ENCODE measurements around the gene FOXI2.

The FOXI2 gene

DNA sequence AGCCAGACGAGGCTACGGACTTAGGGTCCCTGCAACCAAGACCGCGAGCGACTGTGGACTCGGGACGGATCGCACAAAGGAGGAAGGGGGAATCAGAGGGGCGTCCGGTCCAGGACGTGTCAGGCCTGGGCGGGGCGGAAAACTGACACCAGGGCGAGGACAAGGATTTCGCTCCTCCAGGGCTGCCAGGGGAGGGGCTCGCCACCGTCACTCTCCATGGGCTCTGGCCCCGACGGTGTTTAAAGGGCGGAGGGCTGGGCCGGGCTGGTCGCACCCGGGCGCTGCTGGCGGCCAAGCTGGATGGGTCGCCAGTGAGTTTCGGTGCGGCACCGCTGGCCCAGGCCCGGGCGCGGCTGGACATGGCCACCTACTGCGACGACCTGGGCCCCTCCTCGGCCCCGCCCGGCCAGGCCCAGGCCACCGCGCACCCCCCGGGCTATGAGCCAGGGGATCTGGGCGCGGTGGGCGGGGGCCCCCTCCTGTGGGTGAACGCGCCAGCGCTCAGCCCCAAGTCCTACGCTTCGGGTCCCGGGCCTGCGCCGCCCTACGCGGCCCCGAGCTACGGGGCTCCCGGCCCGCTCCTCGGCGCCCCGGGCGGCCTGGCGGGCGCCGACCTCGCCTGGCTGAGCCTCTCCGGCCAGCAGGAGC, at the start of gene FOXI2:
FOXI2 (plus strand) TSS at position 271 of the 648 bp plus-strand sequence; CDS start at position 360, 89 bp downstream.
- no peak for DNase-seq

DNA sequence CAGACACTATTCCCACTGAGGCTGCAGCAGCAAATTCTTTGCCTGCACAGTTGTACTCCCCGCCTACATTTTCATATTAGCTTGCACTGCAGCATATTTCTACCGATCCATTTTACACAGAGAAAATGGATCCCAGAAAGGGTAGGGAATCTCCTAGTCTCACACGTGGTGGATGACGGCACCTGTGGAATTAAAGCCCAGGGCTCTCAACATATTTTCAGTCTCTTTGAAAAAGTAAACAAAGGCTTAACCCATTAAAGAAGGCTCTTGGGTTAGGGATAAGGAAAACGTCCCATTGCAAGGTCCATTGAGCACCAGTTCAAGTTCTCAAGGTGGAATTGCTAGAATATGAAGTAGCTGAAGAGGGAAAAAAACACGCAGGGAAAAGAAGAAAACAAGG, 49.4 kb upstream of the FOXI2 start:
- no peak for DNase-seq

DNA sequence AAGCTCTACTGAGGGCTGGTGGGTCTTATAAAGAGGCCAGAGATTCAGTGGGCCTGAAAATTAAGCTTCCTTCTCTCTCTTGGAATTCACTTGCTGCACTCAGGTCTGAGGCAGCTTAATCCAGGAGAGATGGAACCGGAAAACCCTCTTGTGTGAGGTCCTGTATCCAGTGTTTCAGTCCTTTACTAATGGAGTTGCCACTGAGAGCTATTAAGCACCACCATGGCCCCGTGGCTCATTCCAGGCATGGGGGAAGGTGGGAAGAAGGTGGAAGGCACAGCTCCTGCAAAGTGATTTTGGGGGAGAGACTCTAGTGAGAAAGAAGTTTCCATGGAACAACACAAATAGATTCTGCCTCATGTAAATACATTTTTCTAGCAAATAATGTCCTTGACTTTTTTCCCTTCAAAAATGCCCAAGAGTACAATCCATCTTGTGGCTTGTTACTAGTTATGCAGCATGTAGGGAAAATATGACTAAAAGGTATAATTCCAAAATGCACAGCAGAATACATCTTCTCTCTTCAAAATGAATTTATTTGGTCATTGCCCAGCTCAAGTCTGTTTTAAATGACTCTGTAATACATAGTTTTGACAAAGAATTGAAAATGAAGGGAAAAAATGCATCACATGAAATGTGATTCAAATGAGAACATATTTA, 46.7 kb upstream of the FOXI2 start:
- no peak for DNase-seq

DNA sequence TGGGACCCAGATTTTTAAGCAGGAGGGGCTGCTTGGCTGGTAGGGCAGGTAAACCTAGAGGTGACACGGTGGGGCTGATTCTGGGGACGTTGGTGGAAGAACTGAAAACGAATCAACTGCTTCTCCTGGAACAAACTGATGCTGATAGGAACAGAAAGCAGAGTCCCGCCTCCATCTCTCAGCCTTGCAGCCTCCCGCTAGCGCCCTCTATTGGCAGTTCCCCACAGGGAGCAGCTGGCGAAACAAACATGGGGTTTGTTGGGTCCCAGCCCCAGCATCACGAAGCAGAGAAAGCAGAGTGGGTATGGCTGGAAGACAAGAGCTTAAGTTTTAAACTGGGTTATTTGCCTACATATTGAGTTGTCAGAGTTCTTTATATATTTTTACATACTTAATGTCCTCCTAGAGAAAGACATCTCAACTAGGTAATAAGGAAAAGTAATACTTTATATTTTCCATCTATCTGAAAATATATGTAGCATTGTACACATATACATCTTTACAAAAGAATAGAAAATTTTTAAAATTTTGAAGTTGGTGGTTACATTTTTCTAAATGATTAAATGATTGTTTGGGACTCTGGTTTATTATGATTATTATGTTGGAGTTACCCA, 42.3 kb upstream of the FOXI2 start:
- DNase-seq, result no peak

DNA sequence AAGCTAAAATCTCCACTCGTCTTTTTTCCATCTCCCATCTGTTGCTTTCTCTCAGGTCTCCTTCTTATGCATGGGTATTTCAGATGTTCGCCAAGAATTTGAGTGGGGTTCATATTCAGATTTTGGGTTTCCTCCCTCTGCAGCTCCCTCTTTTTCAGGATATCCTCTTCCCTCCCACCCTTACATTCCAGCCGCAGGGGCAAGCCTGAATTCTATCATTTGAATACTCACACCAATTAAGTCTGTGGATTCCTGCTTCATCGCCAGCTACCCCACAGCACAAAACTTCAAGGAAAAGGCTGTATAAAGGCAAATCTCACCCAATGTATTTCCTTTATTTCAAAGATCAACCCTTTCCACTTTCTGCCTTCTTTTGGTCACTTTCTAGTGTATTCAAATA, 41.6 kb upstream of the FOXI2 start:
- DNase-seq, result no peak

DNA sequence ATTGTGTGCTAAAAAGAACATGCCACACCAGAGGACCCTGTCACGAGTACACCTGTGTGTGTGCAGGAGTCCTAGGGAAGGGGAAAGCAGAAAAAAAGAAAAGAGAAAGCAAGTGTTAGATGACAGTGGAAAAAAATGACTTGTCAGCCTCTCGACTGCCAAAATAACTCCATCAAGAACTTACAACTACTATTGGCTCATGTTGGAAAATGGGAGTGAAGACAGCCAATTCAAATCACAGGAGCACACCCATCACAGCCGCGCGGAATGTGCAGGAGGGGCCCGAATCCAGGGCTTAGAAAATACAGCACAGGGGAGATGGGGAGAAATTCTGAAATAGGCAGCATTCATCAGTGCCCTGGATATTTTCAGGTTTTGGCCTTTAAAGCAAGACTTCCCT, 38.1 kb upstream of the FOXI2 start:
- DNase-seq, result no peak

DNA sequence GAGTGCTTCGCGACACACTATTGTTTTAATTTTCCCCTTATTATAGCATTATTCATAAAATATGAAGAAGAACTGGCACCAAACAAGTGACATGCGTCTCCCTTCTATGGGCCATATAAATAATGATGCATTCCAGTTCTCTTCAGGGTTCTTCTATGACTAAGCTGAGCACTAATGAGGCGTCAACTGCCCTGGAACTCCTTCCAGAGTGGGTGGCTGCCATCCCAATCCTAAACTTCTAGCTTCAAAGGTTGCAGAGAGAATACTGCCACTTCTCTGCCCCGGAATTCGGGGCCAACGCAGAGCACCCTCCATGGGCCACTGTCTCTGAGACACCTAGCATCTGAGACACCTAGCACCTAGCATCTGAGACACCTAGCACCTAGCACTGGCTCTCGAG, 37.7 kb upstream of the FOXI2 start:
- DNase-seq, result no peak

DNA sequence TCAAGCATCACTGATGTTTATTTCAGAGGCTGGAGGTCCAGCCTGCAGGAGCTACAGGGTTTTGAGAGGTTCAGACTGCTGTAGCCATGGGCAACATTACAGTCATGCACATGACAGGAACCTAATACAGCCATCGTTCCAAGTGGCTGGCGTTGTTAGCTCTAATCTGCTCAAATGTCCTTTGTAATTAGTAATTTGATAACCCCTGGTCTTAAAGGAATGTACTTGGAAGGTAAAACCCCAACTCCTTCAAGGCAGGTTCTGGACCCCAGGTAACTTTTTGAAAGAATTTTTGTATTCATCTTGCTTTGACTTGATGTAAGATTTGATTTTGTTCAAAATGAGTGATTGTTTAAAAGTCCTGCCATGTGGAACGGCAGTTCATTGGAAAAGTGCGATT, 34.7 kb upstream of the FOXI2 start:
- DNase-seq, result no peak

DNA sequence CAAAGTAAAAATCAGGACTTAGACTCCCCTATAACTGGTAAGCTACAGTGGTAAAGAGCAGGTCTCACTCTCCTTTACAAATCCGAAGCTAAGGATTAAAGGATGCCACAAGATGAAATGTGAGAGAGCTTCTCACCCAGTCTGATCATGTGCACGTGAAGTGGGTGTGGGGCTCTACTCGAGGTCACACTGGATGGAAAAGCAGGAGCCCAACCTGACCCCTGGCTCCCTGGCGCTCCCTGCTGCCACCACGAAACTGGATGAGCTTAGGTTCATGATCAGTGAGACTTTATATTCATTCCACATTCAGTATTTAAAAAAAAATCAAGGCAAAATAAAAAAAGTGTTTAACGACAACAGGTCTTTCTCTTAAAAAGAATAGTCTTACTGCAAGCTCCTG, 21.7 kb upstream of the FOXI2 start:
- DNase-seq, result no peak

DNA sequence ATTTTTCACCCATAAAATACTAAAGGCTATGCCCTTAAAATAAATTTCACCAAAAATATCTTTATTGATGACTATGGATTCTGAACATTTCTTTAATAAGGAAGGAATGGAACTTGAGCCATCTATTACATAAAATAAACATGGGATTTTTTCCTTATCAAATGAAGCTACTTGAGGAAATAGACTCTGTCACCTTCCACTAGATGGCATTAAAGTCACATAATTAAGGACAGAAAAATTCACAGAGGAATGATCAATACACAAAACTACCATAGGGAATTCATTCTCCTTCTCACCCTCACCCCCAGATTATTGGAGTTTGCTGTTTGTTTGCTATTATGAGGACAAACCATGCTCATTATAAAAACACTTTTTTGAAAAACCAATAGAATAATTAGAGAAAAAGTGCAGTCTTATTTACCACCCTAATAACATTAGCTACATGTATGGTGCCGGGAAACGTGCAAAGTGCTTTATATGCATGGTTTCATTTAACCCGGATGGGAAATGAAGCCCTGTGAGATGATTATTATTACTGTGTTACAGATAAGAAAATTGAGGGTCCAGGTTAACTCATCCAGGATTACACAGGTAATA, 21.1 kb upstream of the FOXI2 start:
- DNase-seq, result no peak

DNA sequence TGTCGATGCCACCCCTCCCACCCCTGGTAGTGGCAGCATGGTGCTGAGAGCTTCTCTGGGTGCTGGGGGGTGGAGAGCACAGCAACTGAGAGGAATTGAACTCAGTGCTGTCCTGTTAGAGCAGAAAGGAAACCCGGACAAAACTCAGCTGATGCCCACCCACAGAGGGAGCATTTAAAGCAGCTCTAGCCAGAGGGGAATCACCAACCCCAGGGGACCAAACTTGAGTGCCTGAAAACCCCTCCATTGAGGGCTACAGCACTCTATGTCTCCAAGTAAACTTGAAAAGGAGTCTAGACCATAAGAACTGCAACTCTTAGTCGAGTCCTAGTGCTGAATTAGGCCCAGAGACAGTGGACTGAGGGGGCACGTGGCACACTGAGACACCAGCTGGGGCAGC, 16.8 kb upstream of the FOXI2 start:
- no peak for DNase-seq

DNA sequence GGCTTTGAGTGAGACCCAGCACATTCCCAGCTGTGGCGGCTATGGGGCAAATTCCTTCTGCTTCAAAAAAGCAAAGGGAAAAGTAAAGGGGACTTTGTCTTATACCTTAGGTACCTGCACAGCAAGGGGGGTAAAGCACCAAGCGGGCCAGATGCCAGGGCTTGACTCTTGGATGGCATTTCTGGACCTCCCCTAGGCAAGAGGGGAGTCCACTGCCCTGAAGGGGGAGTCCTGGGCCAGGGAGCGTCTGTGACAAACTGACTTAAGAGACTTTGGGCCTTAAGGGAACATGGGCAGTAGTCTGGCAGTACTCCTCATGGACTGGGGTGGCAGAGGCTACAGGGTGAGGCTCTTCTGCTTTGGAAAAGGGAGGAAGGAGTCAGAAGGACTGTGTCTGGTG, 16.1 kb upstream of the FOXI2 start:
- no peak for DNase-seq

DNA sequence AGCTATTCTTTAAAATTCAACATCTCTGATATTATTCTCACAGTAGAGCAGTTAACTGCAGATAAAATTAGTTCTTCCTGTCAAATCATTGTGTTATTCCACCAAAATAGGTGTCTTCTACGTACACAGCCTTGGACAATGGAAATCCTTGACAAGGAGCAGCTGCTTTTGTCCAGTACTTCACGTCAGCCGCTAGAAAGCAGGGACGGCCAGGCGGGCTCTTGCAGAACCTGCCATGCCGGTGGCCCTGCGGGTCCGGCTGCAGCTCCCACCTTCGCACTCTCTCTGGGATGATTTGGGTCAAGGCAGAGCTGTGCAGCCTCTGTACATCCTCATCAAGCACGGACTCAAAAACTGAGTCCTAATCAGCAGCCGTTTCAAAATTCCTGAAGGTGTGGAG, 2.2 kb upstream of the FOXI2 start:
- no peak for DNase-seq

DNA sequence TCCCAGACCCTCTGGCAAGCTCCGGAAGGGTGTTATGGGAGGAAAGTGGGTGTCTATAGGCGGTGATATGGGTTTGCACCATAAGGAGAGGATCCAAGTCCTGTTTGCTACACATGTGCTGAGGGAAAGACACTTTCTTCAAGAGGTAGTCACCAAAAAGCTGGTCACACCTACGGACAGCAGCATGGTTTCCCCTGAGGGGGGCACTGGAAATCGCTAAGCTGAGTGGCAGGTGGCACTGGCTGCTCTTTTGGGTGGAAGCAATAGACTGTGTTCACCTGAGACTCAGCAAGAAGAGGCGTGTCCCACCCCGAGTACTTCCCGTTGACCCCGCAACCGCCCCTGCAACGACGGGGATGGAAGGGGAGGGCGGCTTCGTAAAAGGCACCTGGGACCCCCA, 1.8 kb upstream of the FOXI2 start:
- no peak for DNase-seq

DNA sequence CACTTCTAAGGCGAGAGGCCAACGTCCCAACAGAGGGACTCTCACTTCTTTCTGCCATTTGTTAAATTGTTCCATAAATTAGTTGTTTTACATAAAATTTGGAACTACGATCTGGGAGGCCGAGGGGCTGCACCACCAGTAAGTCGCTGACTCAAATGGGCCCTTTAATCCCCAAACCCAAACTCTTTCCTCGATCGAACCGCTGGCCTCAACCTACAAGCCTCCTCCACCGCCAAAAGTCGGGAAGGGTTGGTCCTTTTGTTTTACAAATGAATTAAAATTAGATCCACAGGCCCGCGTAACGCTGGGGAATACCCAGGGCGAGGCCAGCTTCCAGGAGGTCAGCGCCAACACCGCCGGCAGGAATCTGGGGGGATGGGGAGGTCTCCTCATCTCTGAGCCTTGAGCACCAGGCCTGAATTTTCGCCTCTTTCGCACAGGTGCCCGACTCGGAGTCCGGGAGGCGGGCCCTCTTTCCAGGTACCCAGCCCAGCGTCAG, 1.2 kb upstream of the FOXI2 start:
- DNase-seq, result no peak

DNA sequence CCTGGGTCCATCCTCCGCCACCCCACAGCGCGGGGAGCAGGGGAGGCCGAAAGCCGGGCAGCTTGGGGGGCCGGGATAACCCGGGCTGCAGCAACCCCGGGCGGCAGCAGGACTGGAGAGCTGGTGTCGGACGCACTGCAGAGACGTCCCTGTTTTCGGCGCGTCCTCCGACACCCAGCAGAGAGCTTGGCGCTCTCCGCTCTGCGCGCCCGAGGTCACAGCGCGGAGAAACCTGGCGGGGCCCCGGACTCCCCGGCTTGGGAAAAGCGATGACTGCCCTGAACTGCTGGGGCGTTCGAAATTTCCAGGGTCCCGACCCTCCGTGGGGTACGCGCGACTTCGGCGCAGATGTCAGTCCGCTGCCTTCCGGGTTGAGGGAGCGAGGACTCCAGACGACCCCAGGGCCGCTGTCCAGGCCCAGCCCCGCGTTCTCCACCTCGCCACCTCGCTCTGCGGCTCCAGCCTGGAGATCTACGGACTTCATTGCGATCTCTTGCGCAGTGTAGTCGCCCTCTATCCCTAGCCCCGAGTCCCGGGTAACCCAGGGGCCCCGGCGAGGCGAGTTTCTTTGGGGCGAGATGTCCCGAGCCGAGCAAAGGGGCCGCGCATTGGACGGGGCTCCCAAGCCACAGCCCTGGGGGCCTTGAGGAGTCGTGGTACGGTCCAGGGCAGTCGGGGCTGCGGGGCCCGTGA, 617 bp upstream of the FOXI2 start:
- DNase-seq, result no peak

DNA sequence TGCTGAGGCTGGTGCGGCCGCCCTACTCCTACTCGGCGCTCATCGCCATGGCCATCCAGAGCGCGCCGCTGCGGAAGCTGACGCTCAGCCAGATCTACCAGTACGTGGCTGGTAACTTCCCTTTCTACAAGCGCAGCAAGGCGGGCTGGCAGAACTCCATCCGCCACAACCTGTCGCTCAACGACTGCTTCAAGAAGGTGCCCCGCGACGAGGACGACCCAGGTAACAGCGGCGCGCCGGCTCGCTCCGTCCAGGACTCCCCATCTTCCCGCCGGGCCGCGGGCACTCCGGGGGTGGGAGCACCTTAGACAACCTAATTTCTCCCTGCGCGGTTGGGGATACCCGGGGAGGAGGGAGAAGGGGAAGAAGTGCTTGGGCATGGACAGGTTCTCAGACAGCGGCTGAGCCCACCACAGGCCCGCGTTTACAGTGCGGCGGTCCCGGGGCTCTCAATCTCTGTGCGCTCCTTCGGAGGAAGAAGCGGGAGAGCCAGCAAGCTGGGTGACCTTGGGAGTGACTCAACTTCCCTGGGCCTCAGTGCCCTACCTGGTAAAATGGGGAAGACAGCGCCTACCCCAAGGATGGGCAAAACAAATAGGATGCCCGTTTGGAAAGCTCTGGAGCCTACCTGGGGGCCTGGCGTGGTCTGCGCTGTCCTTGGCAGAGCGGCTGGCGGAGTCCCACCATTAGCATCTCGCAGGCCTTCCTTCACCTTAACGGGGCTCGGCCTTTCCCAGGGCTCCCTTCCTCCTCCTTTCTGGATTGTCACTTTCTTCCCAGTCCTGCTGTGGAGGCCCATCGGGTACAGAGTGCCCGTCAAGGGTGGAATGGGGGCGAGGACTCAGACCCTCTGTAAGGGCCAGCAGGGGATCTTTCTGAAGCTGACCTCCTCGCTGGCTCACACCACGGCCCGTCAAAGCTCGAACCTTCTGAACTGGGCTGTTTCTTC, 852 bp downstream of the FOXI2 start:
- no peak for DNase-seq

DNA sequence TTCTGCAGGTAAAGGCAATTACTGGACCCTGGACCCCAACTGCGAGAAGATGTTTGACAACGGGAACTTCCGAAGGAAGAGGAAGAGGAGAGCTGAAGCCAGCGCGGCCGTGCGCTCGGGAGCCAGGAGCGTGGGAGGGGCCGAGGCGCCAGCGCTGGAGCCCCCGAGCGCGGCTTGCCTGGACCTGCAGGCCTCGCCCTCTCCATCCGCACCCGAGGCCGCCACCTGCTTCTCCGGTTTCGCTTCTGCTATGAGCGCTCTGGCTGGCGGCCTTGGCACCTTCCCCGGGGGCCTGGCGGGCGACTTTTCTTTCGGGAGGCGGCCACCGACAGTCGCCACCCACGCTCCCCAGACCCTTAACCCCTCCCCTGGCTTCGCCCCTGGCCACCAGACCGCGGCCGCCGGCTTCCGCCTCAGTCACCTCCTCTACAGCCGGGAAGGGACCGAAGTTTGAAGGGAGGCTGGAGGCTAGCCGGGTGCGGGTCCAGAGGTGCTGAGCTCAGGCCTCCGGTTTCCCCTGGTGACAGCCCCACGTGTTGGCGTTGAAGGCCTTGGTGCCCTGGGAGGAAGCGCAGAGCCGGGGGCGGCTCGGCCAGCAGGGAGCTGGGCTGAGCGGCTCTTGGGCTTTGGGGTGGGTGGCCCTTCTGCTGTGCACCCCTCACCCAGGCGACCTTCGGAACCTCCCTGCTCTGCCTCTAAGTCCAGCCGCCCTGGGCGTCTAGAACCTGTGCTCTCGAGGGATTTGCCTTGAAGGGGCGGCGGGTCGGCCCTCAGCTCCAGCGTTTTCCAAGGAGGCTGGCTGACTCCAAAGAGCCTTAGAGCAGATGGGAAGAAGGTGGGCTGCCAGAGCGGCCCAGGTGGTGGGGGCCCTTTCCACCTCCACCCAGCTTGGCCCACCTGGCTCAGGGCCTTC, 1.8 kb downstream of the FOXI2 start:
- no peak for DNase-seq

DNA sequence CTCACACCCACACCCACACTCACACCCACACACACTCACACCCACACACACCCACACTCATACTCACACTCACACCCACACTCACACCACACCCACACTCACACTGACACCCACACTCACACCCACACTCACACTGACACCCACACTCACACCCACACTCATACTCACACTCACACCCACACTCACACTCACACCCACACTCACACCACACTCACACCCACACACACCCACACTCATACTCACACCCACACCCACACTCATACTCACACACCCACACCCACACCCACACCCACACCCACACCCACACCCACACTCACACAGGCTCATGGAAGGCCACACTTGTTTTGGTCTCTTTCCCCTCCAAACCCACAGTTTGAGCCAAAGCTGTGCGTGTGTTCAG, 2.9 kb downstream of the FOXI2 start:
- DNase-seq, result no peak

DNA sequence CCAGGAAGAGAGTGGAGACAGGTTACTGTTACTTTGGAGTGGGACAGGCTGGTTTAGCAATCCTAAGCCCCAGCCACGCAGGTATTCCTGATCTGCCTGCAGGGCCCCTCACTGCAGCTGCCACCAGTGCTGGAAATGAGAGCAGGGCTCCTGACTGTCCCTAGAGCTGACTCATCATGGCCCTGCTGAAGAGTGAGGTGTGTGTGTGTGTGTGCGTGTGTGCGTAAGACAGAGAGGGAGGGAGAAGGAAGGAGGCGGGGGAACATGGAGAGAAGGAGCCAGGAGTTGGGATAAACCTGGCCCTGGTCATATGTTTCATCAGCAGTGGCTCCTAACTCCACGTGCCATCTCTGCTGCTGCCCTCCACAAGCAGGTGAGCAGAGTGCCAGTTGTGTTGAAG, 3.6 kb downstream of the FOXI2 start:
- DNase-seq, result no peak

DNA sequence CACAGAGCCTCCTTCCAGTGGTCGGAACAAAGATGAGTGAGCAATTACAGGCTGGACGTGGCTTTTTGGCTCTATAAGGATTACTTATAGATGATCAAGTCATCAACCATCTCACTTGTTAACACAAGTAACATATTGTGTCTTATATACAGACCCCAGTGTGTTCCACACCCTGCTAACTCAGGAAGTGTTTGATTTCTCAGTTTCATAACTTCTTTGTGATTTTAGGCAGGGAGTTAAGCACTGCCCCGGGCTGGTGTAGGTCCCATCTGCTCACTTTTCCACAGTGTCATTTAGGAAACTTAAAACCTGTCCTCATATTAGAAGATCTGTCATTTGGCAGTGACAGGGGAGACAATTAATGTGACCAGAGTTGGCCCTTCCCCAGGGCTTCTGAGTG, 6.2 kb downstream of the FOXI2 start:
- no peak for DNase-seq

Data from activated CD8-positive, alpha-beta memory T cell treated with anti-CD3 and anti-CD28 coated beads for 24 hours (primary cell).